Activated gamma-delta T cell (primary cell): ENCODE data around the gene ITPRIPL2.

Experiments
- DNase-seq: peaks from one replicate; lab custom pipeline; 2025; lab: John Stamatoyannopoulos, UW

The ITPRIPL2 gene

DNA sequence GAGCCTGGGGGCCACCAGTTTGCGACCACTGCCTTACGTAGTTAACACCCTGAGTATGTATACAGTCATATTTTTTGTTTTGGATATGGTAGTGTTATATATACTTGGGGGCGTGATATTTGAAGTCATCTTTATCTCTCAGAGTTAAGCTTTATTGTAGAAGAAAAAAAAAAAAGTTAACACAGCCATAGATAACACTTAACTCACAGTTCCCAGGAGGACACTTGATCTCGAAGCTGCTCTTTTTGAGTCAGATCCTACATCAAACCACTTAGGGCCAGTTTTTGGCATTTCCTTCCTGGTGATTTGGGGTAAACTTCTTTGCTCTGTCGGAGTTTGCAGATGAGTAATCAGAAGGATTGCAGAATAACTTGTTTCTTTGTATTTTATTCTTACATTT is 5.8 kb downstream of the ITPRIPL2 start:
- no peak for DNase-seq

DNA sequence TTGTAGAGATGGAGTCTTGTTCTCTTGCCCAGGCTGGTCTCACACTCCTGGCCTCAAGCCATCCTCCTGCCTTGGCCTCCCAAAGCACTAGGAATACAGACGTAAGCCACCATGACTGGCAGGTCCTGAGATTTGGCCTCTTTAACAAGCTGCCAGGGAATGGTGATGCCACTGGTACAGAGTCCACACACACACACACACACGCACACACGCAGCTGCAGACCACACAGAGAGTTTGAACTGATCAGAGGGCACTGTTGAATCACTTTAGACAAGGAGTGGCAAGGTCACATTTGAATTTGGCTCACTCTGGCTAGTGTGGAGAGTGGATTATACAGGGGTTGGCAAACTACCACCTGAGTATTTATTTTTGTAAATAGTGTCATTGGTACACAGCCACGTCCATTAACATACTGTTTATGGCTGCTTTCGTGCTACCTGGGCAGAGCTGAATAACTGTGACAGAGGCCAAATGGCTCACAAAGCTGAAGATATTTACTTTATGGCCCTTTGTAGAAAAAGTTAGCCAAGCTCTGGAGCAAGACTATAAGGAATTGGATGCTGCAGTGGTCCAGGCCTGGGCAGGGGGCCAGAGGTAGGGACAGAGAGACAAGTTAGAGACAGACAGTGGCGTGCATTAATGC is 9.9 kb downstream of the ITPRIPL2 start:
- no peak for DNase-seq

DNA sequence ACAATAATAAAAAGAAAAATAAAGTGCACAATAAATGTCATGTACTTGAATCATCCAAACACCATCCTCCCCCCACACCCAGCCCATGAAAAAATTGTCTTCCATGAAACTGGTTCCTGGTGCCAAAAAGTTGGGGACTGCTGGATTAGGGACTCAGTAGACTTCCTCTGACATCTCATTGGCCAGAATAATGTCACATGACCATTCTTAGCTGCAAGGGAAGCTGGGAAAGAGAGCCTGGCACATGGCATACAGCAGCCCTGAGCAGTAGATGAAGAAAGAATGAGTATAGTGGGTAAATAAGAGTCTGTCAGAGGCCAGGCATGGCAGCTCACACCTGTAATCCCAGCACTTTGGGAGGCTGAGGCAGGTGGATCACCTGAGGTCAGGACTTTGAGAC is 12.5 kb downstream of the ITPRIPL2 start:
- no peak for DNase-seq

DNA sequence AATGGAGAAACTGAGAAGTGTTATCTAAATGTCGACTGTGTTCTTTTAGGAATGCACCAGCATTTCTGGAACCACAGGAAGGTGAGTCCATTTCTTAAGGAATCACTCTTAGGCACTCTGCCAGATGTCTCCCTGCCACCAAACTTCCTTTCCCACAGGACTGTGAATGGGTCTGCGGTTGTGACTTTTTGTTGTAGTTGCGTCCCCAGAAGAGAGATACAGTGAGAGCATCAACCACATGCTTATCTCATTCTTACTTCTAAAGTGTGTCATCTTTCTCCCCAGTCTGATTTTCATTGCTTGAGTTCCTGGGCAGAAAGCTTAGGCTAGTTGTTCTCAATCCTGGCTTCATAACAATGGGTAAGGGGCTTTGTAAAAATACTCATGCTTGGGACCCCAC is 13.4 kb downstream of the ITPRIPL2 start:
- no peak for DNase-seq

- no peak for DNase-seq
Observed at GRCh38 chr16:19127674-19128131, 13.9 kb downstream of the ITPRIPL2 start.

DNA sequence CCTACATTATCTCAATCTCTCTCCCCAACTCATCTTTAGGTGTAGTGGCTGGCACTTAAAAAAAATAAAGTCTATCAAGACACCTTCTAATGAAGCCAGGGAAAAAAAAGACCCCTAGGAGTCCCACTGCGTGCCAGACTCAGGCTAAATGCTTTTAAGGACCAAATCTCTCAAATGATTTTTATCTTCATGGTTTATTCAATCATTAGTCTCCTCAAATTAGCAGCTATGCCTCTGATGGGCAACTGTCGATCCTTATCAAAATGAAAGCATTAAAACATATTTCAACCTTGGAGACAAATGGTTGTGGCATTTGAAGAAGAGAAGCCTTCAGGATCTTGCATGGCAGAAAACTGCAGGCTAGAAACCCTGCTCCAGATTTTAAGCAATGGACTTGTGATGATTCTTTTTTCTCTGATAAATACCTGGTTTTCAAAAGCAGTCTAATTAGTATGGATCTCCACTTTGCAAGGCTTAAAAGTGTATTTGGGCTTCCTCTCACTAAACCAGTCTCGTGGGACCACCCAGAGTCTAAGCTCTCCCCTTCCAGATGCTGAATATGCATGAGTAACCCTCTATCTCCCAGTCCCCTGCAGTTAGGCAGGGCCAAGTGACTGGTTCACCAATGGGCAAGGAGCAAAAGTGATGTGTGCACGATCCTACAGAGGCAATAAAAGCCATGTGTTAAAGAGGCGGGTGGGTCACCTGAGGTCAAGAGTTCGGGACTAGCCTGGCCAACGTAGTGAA is 14.9 kb downstream of the ITPRIPL2 start:
- DNase-seq = no peak

DNA sequence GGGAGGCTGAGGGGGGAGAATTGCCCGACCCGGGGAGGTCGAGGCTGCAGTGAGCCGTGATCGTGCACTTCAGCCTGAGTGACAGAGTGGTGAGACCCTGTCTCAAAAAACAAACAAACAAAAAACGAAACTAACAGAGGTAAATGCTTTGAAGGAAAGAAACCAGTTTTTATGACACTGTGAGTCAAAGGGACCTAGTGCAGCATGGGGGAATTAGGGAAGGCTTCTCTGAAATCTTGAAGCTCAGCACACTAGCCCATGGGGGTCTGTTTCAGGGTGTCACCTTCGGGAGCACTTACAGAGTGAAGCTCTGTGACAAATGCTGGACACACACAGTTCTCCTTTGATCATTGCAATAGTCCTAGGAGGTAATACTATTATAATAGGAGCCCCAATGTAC is 16.6 kb downstream of the ITPRIPL2 start:
- DNase-seq = no peak

- no peak for DNase-seq
Observed at GRCh38 chr16:19130852-19131824, 17.4 kb downstream of the ITPRIPL2 start.

- DNase-seq = no peak
Observed at GRCh38 chr16:19131825-19132218, 18.1 kb downstream of the ITPRIPL2 start.

GRCh38 chr16:19132255-19132654 is 18.5 kb downstream of the ITPRIPL2 start:
- no peak for DNase-seq

DNA sequence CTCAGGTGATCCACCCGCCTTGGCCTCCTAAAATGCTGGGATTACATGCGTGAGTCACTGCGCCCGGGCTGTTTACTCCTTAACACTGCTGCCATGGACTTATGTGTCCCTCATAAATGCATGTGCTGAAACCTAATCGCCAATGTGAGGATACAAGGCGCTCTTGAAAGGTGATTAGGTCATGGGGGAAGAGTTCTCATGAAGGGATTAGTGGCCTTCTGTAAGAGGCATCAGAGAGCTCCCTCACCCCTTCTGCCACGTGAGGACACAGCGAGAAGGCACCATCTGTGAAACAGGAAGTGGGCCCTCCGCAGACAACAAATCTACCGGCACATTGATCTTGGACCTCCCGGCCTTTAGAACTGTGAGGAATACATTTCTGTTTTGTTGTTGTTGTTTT is 19.1 kb downstream of the ITPRIPL2 start:
- DNase-seq = no peak

GRCh38 chr16:19133600-19133999 is 19.8 kb downstream of the ITPRIPL2 start:
- no peak for DNase-seq

DNA sequence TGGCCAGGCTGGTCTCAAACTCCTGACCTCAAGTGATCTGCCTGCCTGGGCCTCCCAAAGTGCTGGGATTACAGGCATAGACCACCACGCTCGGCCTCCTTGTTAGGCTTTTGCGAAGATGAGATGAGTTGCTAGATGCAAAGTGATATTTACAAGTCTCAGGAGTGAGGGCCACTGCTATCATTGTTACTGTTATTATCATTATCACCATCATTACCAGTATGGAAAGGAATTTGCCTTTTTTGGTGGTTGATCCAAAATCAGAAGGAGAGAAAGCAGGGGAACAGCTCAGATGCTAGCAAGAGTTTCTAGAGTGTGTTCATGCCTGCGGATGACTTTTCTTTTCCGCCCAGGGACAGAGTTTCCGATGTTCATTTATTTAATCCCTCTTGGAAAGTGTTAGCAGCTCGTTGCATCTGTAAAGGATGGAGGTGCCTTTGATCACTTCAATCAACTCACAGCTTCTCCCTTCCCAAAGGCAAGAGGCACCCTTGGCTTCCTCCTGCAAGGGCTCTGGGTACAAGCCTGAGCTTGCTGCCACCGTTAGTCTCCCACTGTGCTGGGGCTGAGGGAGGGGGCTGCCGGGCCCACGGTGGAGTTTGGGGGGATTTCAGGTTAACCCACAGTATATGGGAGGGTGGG is 21.6 kb downstream of the ITPRIPL2 start:
- DNase-seq = no peak

DNA sequence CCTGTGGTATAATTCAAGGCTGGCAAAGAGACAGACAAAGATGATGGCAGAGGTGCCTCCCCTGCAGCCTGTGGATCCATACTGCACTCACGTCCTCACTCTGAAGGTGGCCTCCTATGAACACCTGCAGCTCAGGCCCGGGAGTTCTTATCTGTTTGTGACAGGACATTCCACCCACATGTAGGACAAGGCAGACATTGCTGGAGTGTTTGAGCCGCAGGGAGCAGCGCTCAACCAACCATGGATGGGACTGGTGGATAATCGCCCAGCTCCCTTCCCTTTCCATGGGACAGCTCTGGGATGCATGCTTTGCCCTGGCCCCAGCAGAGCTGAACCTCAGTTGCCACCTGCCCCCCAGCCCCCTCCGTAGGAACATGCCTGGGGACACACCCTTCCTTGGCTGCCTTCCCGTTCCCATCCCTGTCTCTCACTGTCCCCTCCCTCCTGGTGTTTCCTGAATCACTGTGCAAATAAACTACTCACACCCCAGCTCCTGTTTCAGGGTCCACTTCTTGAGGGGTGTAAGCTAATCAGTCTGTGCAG is 22.2 kb downstream of the ITPRIPL2 start:
- DNase-seq = no peak

DNA sequence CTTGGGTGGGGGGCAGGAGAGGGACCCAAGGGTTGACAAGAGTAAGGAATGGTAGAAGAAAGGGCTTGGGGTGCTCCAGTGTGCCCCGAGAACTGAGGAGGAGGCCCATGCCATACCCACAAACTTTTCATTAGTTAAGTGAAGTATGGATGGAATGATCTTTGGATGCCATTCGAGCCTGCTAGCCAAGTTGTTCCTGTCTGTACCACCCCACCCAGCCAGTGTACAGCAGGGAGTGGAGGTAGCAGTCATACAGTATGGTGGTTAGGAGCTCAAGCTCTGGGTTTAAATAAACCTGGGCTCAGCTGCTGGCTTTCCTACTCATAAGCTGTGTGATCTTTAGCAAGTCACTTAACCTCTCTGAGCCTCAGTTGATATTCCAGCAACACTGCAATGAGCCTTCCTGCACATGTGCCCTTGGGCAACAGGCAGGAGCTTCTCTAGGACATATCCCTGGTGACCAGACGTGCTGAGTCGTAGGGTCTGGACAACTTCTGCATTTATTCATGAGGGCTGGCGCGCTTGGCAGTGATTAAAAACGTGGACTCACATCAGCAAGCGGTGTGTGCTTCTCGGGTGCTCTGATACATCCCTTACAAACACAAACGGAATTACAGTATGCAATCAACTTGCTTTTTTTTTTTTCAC is 22.9 kb downstream of the ITPRIPL2 start:
- DNase-seq = no peak

DNA sequence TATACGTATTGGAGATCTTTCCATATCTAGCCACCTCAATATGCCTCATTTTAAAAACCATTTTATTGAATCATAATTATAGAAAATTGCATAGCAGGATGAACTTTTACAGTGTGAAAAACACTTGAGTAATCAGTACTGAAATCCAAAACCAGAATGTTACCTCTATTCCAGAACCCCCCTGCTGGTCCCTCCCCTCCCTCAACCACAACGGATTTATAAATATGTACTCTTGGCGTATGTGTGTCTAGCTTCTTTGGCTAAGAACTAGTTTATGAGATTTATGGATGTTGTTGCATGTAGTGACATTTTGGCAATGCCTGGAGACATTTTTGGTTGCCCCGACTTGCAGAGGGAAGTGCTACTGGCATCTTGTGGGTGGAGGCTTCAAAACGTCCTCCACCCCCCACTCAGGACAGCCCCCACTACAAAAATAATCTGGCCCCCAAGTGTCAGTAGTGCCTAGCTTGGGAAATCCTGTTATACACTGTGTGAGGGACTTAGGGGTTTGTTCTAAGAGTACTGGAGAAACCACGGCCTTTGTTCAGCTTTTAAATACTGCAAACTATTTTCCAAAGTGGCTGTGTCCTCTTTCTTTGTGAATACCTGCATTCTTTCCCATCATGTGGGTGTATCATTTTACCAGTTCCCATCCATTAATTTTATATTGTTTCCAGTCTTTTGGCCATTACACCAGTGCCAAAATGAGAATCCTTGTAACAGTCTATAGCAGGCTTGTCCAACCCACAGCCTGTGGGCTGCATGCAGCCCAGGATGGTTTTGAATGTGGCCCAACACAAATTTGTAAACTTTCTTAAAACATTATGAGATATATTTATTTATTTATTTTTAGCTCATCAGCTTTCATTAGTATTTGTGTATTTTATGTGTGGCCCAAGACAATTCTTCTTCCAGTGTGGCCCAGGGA is 23.7 kb downstream of the ITPRIPL2 start:
- DNase-seq = no peak

DNA sequence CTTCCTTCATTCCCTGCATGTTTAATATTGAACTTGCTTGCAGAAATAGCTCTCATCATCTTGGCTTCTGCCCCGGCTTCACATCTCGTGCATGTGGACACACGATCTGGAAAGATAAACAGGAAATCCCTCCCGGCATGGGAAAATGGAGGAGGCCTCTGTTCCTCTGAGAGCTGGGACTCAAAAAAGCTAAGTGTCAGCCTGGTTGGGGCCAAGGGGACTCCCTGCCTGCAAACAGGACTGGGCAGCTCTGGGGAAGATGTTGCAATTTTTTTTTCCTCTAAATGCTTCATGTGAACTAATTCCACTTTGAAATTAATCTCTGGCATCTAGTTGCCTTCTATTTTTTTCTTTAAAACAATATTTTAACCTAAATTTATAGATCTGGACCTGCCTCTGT is 24.8 kb downstream of the ITPRIPL2 start:
- no peak for DNase-seq

DNA sequence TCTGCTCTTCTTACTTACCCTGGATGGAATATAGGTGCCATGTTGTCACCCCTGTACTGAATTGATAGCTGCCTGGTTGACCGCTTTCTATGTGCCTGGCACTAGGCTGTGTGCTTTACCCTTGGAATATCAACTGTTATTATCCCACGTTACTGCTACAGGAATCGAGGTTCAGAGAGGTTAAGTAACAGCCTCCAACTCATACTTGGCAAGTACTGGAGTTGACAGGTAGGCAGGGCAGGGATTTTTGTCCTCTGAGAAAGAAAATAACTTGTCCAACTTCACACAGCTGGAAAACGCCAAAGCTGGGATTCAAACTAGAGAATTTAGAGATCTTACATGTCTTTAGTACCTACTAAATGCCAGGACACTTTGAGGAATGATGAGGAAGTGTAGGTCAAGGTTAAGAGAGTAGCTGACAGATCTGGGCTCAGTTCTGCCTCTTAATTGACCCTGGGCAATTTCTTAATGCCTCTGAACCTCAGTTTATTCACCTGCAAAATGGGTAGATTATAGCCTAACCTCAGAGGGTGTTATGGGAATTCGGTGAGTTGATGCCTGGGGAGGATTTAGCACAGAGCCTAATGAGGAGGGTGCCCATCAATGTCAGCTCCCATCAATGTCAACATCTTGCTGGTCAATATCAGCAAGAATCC is 25.8 kb downstream of the ITPRIPL2 start:
- no peak for DNase-seq

GRCh38 chr16:19140396-19140795 is 26.6 kb downstream of the ITPRIPL2 start:
- no peak for DNase-seq
